ENCODE results near the gene TIAM1. TPM values are rescaled to one million over a fixed set of nuclear protein-coding genes. Genes with fewer than 3 reads are reported as not detected.

TIAM1 gene
- total and polyA plus RNA-seq, 2 of the 8 experiments (the other 6 are each of a cell fraction or from before 2014, with no cell fraction given): 10.1 to 30.7 TPM

DNA sequence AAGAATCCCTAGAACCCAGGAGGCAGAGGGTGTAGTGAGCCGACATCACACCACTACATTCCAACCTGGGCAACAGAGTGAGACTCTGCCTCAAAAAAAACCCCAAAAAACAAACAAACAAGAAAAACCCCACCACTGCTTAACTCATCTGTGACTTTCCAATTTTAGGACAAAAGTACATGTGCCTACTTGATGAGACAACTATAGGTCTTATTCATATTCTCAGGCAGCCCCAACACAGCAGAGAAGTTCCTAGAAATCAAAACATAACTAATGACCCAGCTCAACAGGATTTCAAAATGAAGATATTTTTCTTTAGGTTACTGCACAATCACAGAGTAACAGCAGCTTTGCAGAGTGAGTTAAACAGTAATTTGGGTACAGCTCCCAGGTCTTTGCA is 26.4 kb downstream of the TIAM1 start:
- H2BK5ac ChIP-seq (ENCODE audit: low read depth, low read length): no peak overlapping the region
- no peak overlapping the region for H3K4me2 ChIP-seq (ENCODE audit: insufficient read depth in 1 of 2, low read depth in 2 of 2, low read length in 2 of 2)
- H3K27ac ChIP-seq (ENCODE audit: low read depth, low read length): no peak overlapping the region
- no peak overlapping the region for H2BK15ac ChIP-seq (ENCODE audit: low read length)
- H3K9ac ChIP-seq (replicated peaks in 1 of 4; ENCODE audit: extremely low read depth in 1 of 4, low read depth in 3 of 4, low read length in 3 of 4): no peak overlapping the region
- ChIA-PET POLR2A (ENCODE audit: partially characterized antibody) (no interaction called here), CTCF (ENCODE audit: partially characterized antibody) (interaction anchor here (0.8 to 2.2 kb wide), 2 partner anchors 117 to 119 kb away, joined by 4 to 6 read pairs; no protein-coding TSS in a partner anchor)
- no peak overlapping the region for H3K4me3 ChIP-seq (ENCODE audit: extremely low read depth in 1 of 4, insufficient read depth in 2 of 4, low read depth in 3 of 4, low read length in 4 of 4)
- no peak overlapping the region for H3K4ac ChIP-seq (replicated peaks; ENCODE audit: insufficient read length, low read depth, low read length)
- H3K4me1 ChIP-seq (replicated peaks in 1 of 4; ENCODE audit: control insufficient read depth in 3 of 4, insufficient read depth in 4 of 4, low read length in 3 of 4): no peaks in the 10 kb centered on the region
- no peak overlapping the region for H2BK120ac ChIP-seq (replicated peaks; ENCODE audit: low read depth, low read length)
- no peak overlapping the region for H3K56ac ChIP-seq (replicated peaks; ENCODE audit: insufficient read length, low read depth, low read length)
- no peak overlapping the region for H2AFZ ChIP-seq (ENCODE audit: low read length)
- no peak overlapping the region for H4K91ac ChIP-seq (replicated peaks; ENCODE audit: insufficient read length, low read length)
- no peak overlapping the region for H3K18ac ChIP-seq (ENCODE audit: extremely low read depth, low read length)
- FAIRE-seq (no peak), DNase-seq (ENCODE audit: low read depth in 1 of 2, low spot score in 2 of 2) (no peak)
- WGBS, 2 experiments (ENCODE audit: extremely low coverage in 1 of 2, insufficient coverage in 1 of 2, insufficient read length in 1 of 2, insufficient replicate concordance in 2 of 2, low coverage in 1 of 2, low lambda C conversion rate in 2 of 2, missing lambda C conversion rate in 1 of 2): 100% methylated on average over 1 of the region's 1 CpG; no CpG with 5 or more reads in 1 of the 2 experiments
- H2AK5ac ChIP-seq (ENCODE audit: low read depth, low read length): no peak overlapping the region
- 0 out of 4 replicates have a peak, but pooled peaks cover 0 to 3% of the 10 kb centered on the region in 2 experiments for H3K79me2 ChIP-seq (ENCODE audit: control insufficient read depth in 1 of 2, insufficient read depth in 2 of 2, low read length in 2 of 2)
- no peaks in the 10 kb centered on the region for H3K9me3 ChIP-seq (ENCODE audit: insufficient read depth in 2 of 2, low read depth in 1 of 2, low read length in 1 of 2)
- no peak overlapping the region for H3K23ac ChIP-seq (ENCODE audit: insufficient read length)
- H3K23me2 ChIP-seq (ENCODE audit: low read depth, low read length): no peaks in the 10 kb centered on the region
- no peaks in the 10 kb centered on the region for H4K20me1 ChIP-seq (replicated peaks in 1 of 2; ENCODE audit: control insufficient read depth in 1 of 2, insufficient read depth in 2 of 2, low read length in 2 of 2)
- no peak overlapping the region for H2BK20ac ChIP-seq (ENCODE audit: low read length)
- H3K14ac ChIP-seq (ENCODE audit: insufficient read length): no peak overlapping the region
- no peak overlapping the region for H4K8ac ChIP-seq (ENCODE audit: extremely low read depth, insufficient read depth, low read length)
- no peaks in the 10 kb centered on the region; a peak in 1 of 8 replicates for H3K36me3 ChIP-seq (ENCODE audit: control insufficient read depth in 2 of 4, insufficient read depth in 4 of 4, low read length in 3 of 4)
- H2BK12ac ChIP-seq (ENCODE audit: low read depth, low read length): no peak overlapping the region
- TF ChIP-seq, protein P1, sequence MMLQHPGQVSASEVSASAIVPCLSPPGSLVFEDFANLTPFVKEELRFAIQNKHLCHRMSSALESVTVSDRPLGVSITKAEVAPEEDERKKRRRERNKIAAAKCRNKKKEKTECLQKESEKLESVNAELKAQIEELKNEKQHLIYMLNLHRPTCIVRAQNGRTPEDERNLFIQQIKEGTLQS (IDR thresholded peaks at IDR 0.05; ENCODE audit: insufficient read depth, low read depth, low read length): no peak
- no peak for TF ChIP-seq SIX5 (IDR thresholded peaks at IDR 0.05; ENCODE audit: low read depth, low read length)
- TF ChIP-seq ZNF274 (IDR thresholded peaks at IDR 0.05; ENCODE audit: borderline replicate concordance, extremely low read depth, low read length): no peak
- no peak for TF ChIP-seq RXRA (IDR thresholded peaks at IDR 0.05; ENCODE audit: insufficient read depth, low read depth, low read length)
- no peaks in the 10 kb centered on the region for H3K79me1 ChIP-seq (ENCODE audit: low read depth, low read length)
- H3K27me3 ChIP-seq (replicated peaks in 1 of 4; ENCODE audit: control insufficient read depth in 3 of 4, extremely low read depth in 1 of 4, insufficient read depth in 3 of 4, low read length in 3 of 4): no peaks in the 10 kb centered on the region
- H4K5ac ChIP-seq (ENCODE audit: insufficient read length, low read depth, low read length): no peak overlapping the region
